HTR-8/SVneo (cell line): Measurements from ENCODE around the gene SPTBN2.
A peak's percentile ranks its signal among the peaks of the same experiment; 100 is the strongest.
"Not testable (repeated sequence)": the region's sequence is repeated elsewhere in the genome, so short reads cannot be mapped to it uniquely, and the experiment has no call there.

ENCODE experiments used
- DNase-seq: peaks from one replicate; pipeline ENCODE4 v3.0.0; 2011; ENCODE audit warnings: low spot score, mixed read lengths; ENCODE audit not compliant: insufficient read length
- FAIRE-seq: peaks from 2 replicates; lab custom pipeline; 2011; peaks lifted over from hg19 to GRCh38; lab: Jason Lieb, UNC

SPTBN2 gene

DNA sequence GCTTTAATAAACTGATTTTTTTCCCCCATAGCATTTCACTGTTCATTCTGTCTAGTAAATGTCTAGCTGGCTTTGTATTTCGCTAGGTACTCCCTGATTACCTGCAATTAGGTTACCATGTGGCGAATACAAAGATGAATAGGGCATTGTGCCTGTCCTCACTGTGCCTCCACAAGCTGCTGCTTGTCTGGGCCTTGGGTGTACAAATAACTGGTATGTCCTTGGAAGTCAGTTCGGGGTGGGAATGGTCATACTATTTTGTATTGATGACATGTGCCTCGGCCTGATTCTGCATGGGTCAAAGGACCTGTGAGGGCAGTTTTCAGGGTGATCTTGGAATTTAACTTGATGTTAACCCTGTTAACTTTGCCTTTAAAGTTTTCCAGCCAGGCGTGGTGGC, 79.1 kb downstream of the SPTBN2 start:
- DNase-seq, result no peak
- peak; percentile 33 for FAIRE-seq

DNA sequence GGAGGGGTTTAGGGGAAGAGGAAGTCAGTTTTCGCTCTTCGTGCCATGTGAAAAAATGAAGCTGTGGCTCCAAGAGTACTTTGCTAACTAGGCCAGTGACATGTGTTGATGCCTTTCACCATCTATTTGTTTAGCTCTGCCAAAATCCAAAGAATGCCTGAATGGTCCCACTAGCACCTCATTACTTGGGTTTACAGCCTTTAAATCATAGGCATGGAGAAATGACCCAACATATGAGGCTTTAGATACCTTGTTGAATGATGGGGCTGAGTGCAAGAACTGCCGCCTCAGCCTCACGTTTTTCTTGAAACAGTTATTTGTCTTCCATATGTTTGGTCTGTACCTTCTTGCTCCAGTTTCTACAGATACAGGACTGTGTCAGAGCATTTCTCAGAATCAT, 82.2 kb downstream of the SPTBN2 start:
- DNase-seq (no peak), FAIRE-seq (no peak)

DNA sequence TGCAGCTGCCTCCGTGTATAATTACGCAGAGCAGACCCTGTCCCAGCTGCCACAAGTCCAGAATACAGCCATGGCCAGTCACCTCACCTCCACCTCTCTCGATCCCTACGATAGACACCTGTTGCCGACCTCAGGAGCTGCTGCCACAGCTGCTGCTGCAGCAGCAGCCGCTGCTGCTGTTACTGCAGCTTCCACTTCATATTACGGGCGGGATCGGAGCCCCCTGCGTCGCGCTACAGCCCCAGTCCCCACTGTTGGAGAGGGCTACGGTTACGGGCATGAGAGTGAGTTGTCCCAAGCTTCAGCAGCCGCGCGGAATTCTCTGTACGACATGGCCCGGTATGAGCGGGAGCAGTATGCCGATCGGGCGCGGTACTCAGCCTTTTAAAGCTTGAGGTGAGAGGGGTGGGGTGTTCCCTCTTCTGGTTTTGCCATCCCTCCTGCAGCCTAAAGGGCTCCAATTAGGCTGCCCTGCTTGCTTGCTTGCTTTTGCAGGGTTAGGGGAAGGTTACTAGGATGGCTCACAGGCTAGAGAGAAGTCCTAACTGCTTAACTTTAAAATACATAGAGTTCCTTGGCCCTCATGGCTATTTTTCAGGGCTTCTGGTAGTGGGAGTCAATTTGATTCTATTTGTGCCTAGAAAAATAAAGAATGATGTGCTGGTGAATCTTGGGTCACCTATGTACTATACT, 85.1 kb downstream of the SPTBN2 start:
- DNase-seq (no peak), FAIRE-seq (no peak)

DNA sequence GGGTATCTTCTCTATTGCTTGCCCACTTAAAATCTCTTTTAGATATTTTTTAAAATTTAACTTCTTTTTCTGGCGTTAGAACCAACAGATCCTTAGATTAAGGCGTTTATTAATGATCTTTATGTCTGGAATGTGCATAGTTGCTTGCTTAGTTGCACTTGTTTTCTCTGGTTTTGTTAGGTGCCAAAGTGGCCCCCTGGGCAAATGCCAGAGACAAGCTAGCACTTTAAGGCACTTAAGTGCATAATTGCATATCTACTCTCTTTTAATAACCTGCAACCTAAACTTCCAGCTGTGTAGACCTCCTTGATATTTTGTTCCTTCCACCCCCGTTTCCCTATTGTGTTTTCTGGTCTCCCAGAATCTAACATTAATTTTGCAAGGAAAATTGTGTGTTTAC, 87.2 kb downstream of the SPTBN2 start:
- no peak for FAIRE-seq
- DNase-seq, result no peak

DNA sequence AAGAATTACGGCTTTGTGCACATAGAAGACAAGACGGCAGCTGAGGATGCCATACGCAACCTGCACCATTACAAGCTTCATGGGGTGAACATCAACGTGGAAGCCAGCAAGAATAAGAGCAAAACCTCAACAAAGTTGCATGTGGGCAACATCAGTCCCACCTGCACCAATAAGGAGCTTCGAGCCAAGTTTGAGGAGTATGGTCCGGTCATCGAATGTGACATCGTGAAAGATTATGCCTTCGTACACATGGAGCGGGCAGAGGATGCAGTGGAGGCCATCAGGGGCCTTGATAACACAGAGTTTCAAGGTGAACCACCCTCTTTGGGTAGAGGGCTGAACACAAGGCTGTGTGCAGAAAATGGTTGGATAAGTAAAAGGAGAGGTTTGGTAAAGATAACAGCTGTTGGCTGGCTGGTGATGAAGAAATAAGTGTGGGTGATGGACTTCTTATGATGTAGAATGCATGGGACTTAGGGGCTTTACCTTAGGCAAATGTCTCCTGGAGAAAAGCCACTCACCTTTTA, 89.1 kb downstream of the SPTBN2 start:
- FAIRE-seq, result peak; percentile 64

DNA sequence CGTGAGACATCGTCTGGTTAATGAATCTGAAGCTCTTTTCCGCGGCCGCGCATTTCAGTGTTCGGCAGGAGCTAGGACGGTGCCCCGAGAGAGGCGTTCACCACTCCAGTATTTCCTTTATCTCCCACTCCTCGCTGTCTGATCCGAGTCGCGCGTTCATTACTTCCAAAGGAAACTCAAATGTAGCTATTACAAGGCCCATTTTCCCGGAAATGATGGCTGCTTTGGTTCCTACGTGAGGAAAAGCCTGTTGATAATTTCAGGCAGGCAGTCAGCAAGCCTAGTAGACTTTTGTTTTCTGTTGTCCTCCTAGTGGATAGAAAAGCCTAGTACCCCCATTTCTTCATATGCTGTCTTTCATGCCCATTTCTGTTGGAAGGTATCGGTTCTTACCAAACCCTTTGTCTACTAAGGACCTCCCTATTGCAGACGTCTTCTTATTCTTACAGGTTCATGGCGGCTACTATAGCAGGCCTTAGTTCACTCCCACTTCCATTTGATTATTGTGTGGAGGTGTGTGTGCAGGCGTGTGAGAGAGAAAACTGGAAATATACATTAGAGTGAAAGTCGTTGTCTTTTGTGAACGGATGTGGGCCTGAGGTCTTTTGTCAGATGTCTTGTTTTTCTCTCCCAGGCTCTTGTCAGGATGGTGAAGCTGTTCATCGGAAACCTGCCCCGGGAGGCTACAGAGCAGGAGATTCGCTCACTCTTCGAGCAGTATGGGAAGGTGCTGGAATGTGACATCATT, 89.8 kb downstream of the SPTBN2 start:
- DNase-seq, result peak; percentile 37
- FAIRE-seq, result no peak

More for the DNA sequence above, 89.1 kb downstream of the SPTBN2 start:
- not testable (repeated sequence) for DNase-seq

DNA sequence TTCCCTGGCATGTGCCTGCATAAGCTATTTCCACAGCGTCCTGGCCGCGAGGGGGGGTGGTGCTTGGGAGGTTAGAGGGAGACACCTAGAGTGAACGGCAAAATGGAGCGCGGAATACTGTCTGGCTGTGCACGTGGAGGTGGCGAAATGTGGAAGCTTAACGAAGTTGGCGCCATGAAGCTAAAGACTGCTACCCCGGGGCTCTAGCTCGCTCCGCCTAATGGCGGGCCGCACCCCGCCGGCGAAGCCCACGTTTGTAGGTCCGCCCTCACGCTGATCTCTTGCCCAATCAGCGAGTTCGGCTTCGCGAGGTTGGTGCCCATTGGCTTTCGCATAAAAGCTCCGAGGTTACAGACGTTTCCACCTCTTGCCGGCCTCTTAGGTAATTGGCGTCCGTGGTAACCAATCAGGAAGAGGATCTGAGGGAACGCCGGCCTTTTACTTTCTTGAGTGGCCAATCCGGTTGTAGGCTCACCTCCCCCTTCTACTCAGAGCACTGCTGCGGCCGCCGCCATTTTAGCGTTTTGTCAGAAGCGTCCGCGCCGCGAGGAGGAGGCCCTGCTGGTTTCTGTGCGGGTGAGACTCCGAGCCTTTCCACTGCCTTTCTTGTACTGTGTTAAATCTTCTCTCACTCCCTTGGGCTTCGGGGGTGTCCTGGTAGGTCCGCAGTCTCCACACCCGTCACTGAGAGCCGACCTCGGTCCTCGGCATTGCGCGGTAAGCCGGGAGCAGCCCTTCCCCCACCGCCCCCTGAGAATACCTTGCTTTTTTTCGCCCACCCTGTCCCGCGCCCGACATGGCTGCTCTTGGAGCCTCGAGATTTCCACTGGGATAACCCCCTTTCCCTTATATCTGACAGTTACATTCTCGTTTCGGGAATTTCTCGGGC, 90.6 kb downstream of the SPTBN2 start, which contains the start of gene RBM4:
RBM4 (plus strand) TSS at position 527 of the 889 bp plus-strand sequence. CDS start 1,009 bp downstream, outside the sequence.
- peak; percentile 99 for DNase-seq
- no peak for FAIRE-seq

DNA sequence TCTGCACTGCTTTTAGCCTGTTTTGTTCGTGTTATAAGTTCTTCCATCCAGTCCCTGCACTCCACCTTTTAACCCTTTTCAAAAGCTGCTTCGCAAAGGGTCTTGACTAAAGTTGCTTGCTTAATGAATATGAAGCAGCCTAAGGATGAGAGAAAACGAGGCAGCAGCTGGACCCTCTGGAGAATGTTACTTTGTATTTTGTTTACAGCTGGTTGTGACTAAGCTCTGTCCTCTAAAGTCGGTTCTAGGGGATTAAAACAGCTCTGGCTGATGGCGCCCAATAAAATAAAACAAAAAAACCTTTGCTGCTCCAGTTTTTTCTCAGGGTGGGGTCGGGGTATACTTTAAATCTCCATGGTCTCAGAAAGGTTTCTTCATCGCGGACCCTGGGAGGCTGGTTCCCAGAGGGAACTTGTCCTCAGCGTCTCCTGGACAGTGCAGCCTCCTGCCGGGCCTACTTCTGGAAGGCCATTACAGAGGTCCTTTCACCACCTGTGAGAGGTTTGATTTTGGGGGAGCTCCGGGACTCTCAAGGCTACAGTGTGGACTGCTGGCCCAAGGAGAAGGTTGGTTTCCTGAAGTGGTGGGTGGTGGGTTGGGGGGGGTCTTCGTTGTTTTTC, 91.3 kb downstream of the SPTBN2 start:
- DNase-seq (no peak), FAIRE-seq (no peak)

DNA sequence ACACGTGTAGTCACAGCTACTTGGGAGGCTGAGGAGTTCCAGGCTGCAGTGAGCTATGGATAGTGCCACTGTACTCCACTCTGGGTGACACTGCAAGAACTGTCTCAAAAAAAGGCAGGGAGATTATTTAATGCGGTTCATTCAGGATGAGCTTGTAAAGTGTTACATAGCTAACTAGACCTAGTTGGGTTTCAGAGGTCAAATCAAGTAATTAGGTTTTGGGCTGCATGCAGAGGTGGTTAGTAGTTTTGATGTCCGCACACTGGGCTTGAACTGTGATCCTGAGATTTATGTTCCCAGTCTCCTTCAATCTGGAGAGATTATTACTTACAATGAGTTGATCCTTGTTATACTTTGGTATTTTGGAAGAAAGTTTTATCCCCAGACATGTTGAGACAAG, 92.6 kb downstream of the SPTBN2 start:
- no peak for FAIRE-seq

More for the DNA sequence above, 92.6 kb downstream of the SPTBN2 start:
- DNase-seq, result no peak
